ENCODE measurements around the gene KAZN. TPM values are rescaled to one million over a fixed set of nuclear protein-coding genes. Genes with fewer than 3 reads are reported as not detected.

KAZN gene
- total and polyA plus RNA-seq, 2 of the 8 experiments (the other 6 are each of a cell fraction or from before 2014, with no cell fraction given) = 3.7 to 11.8 TPM

GRCh38 chr1:14732728-14733047 is 134.2 kb downstream of the KAZN start:
- peak overlapping the region; percentile 69 for H4K91ac ChIP-seq (replicated peaks; ENCODE audit: insufficient read length, low read length)
- no peak overlapping the region for H4K5ac ChIP-seq (ENCODE audit: insufficient read length, low read depth, low read length)
- no peak overlapping the region for H4K8ac ChIP-seq (ENCODE audit: extremely low read depth, insufficient read depth, low read length)
- no peak overlapping the region for H2BK15ac ChIP-seq (ENCODE audit: low read length)
- no peaks in the 10 kb centered on the region; the same call in 1 of the 2 replicates for H3K79me1 ChIP-seq (ENCODE audit: low read depth, low read length)
- H3K4ac ChIP-seq (replicated peaks; ENCODE audit: insufficient read length, low read depth, low read length) = peak overlapping the region; percentile 79
- H3K23me2 ChIP-seq (ENCODE audit: low read depth, low read length) = peaks cover 1% of the 10 kb centered on the region; the same call in 1 of the 2 replicates
- no peaks in the 10 kb centered on the region for H3K36me3 ChIP-seq (ENCODE audit: control insufficient read depth in 2 of 4, insufficient read depth in 4 of 4, low read length in 3 of 4)
- H2BK120ac ChIP-seq (replicated peaks; ENCODE audit: low read depth, low read length) = peak overlapping the region; percentile 90
- H3K14ac ChIP-seq (ENCODE audit: insufficient read length) = no peak overlapping the region
- DNase-seq (ENCODE audit: low read depth in 1 of 2, low spot score in 2 of 2) (no peak), FAIRE-seq (no peak)
- H3K9ac ChIP-seq (replicated peaks in 1 of 4; ENCODE audit: extremely low read depth in 1 of 4, low read depth in 3 of 4, low read length in 3 of 4) = no peak overlapping the region; a peak in 1 of 7 replicates
- no peaks in the 10 kb centered on the region for H3K9me3 ChIP-seq (ENCODE audit: insufficient read depth in 2 of 2, low read depth in 1 of 2, low read length in 1 of 2)
- peak overlapping the region; percentile 90 for H2BK12ac ChIP-seq (ENCODE audit: low read depth, low read length)
- 38% methylated on average over 5 of the region's 5 CpGs; no CpG with 5 or more reads in 1 of the 2 experiments for WGBS, 2 experiments (ENCODE audit: extremely low coverage in 1 of 2, insufficient coverage in 1 of 2, insufficient read length in 1 of 2, insufficient replicate concordance in 2 of 2, low coverage in 1 of 2, low lambda C conversion rate in 2 of 2, missing lambda C conversion rate in 1 of 2)
- TF ChIP-seq SIRT6 (IDR thresholded peaks at IDR 0.05; ENCODE audit: low read length) (no peak), HDAC6 (IDR thresholded peaks at IDR 0.05; ENCODE audit: low read depth, low read length) (no peak), RBBP5 (IDR thresholded peaks at IDR 0.05; ENCODE audit: borderline replicate concordance, low read depth, low read length) (no peak), KDM4A (IDR thresholded peaks at IDR 0.05; ENCODE audit: low read depth, low read length, severe bottlenecking) (no peak), CBX8 (IDR thresholded peaks at IDR 0.05; ENCODE audit: borderline replicate concordance, low read depth, low read length) (no peak), KDM5A (IDR thresholded peaks at IDR 0.05; ENCODE audit: low read length) (no peak)
- H3K18ac ChIP-seq (ENCODE audit: extremely low read depth, low read length) = peak overlapping the region; percentile 24; the same call in 1 of the 2 replicates
- H3K4me3 ChIP-seq (ENCODE audit: extremely low read depth in 1 of 4, insufficient read depth in 2 of 4, low read depth in 3 of 4, low read length in 4 of 4) = peak overlapping the region in 3 of 4 experiments; percentile 15 to 41 (median 29); a peak in 4 of 8 replicates
- H3K79me2 ChIP-seq (ENCODE audit: control insufficient read depth in 1 of 2, insufficient read depth in 2 of 2, low read length in 2 of 2) = no peaks in the 10 kb centered on the region
- H3K4me1 ChIP-seq (replicated peaks in 1 of 4; ENCODE audit: control insufficient read depth in 3 of 4, insufficient read depth in 4 of 4, low read length in 3 of 4) = peaks cover 13 to 20% (median 17%) of the 10 kb centered on the region in 4 experiments
- peak overlapping the region; percentile 54; the same call in 1 of the 2 replicates for H2AK5ac ChIP-seq (ENCODE audit: low read depth, low read length)
- no peak overlapping the region for H3K27ac ChIP-seq (ENCODE audit: low read depth, low read length)
- ChIA-PET CTCF (ENCODE audit: partially characterized antibody) (interaction anchor here (0.8 to 2.9 kb wide), 12 partner anchors 9 to 314 kb away, joined by 3 to 13 read pairs (median 4); no protein-coding TSS in a partner anchor), POLR2A (ENCODE audit: partially characterized antibody) (interaction anchor here (1.0 to 1.7 kb wide), 3 partner anchors 7 to 134 kb away, joined by 3 to 4 read pairs (median 3); partner anchors contain the start of gene KAZN)
- no peak overlapping the region for H3K56ac ChIP-seq (replicated peaks; ENCODE audit: insufficient read length, low read depth, low read length)
- H4K20me1 ChIP-seq (replicated peaks in 1 of 2; ENCODE audit: control insufficient read depth in 1 of 2, insufficient read depth in 2 of 2, low read length in 2 of 2) = peaks cover 0 to 3% of the 10 kb centered on the region in 2 experiments
- H3K27me3 ChIP-seq (replicated peaks in 1 of 4; ENCODE audit: control insufficient read depth in 3 of 4, extremely low read depth in 1 of 4, insufficient read depth in 3 of 4, low read length in 3 of 4) = peaks cover 0 to 17% (median 14%) of the 10 kb centered on the region in 4 experiments; a peak in 6 of 7 replicates
- peak overlapping the region; percentile 63; the same call in 1 of the 2 replicates for H2BK20ac ChIP-seq (ENCODE audit: low read length)
- H3K23ac ChIP-seq (ENCODE audit: insufficient read length) = no peak overlapping the region
- H2BK5ac ChIP-seq (ENCODE audit: low read depth, low read length) = peak overlapping the region; percentile 36; the same call in 1 of the 2 replicates
- no peak overlapping the region for H2AFZ ChIP-seq (ENCODE audit: low read length)
- peak overlapping the region; percentile 62 to 78 for H3K4me2 ChIP-seq (ENCODE audit: insufficient read depth in 1 of 2, low read depth in 2 of 2, low read length in 2 of 2)
